Endothelial cell of umbilical vein (primary cell): Measurements from ENCODE around the gene CACHD1. TPM values are rescaled to one million over a fixed set of nuclear protein-coding genes. Genes with fewer than 3 reads are reported as not detected.

Experiments
- BruUV-seq: library from RNA; stranded (reverse); fragments of 400-500 nt; replicated peaks from 2 replicates; lab custom pipeline; 2021; lab: Mats Ljungman, UMichigan
- CTCF ChIA-PET: fragments of 300-600, 350-600 bp; sonication (Branson Sonifier 250); formaldehyde crosslinking; loops from one replicate; lab custom pipeline; 2021; ENCODE audit warnings: antibody characterized with exemption, inconsistent platforms; lab: Charles Lee
- POLR2A ChIA-PET: fragments of 300-600, 350-600 bp; sonication (Branson Sonifier 250); formaldehyde crosslinking; loops from one replicate; lab custom pipeline; 2021; ENCODE audit warnings: antibody characterized with exemption, inconsistent platforms; lab: Charles Lee
- DNase-seq: peaks from one replicate; pipeline ENCODE4 v3.0.0-alpha.2; 2011; ENCODE audit warnings: low read depth, low spot score
- FAIRE-seq: peaks from 2 replicates; lab custom pipeline; 2011; peaks lifted over from hg19 to GRCh38; lab: Jason Lieb, UNC
- H2AFZ ChIP-seq: 2 replicates; pipeline ENCODE4 v1.6.0; 2012; ENCODE audit warnings: low read depth, low read length, control low read depth, inconsistent platforms
- H3K27ac ChIP-seq: 2 replicates; pipeline ENCODE4 v1.5.1; 2011; ENCODE audit warnings: low read depth, mild to moderate bottlenecking, control low read depth, low read length, moderate library complexity; ENCODE audit not compliant: insufficient read depth
- H3K27me3 ChIP-seq, 2 experiments: 2 replicates each; pipeline versions ENCODE4 v1.6.0 to v1.6.1; 2011; ENCODE audit warnings: low read length in 2 of 2, mixed read lengths in 1 of 2; ENCODE audit not compliant: control insufficient read depth in 2 of 2, insufficient read depth in 2 of 2
- H3K36me3 ChIP-seq, 2 experiments: 2 replicates in 1 of 2; 3 replicates in 1 of 2; pipeline ENCODE4 v1.5.1; 2011; ENCODE audit warnings: low read length in 2 of 2, mild to moderate bottlenecking in 1 of 2, moderate library complexity in 1 of 2; ENCODE audit not compliant: control insufficient read depth in 2 of 2, insufficient read depth in 2 of 2; ENCODE audit errors: extremely low read depth in 1 of 2
- H3K4me1 ChIP-seq: 3 replicates; pipeline ENCODE4 v1.5.1; 2011; ENCODE audit warnings: mild to moderate bottlenecking, low read length; ENCODE audit not compliant: control insufficient read depth, insufficient read depth; ENCODE audit errors: extremely low read depth
- H3K4me2 ChIP-seq: 2 replicates; pipeline ENCODE4 v1.6.1; 2011; ENCODE audit warnings: low read length, control low read depth, mixed read lengths; ENCODE audit not compliant: insufficient read depth
- H3K4me3 ChIP-seq, 3 experiments: fragments of 200-600 bp in 1 of 3; sonication (generic), shearing (Covaris generic) in 1 of 3; replicated peaks in 1 of 3; 2 replicates each; pipeline ENCODE4 v1.5.1; 2011 to 2016; ENCODE audit warnings: control low read depth in 3 of 3, low read length in 3 of 3, mild to moderate bottlenecking in 2 of 3, inconsistent platforms in 1 of 3, low read depth in 1 of 3, moderate library complexity in 1 of 3; ENCODE audit not compliant: insufficient read depth in 1 of 3
- H3K79me2 ChIP-seq: 2 replicates; pipeline ENCODE4 v1.6.0; 2012; ENCODE audit warnings: low read length, inconsistent platforms; ENCODE audit not compliant: control insufficient read depth, insufficient read depth
- H3K9ac ChIP-seq: replicated peaks from 2 replicates; pipeline ENCODE3; 2011; ENCODE audit warnings: low read length, control low read depth; ENCODE audit not compliant: insufficient read depth; ENCODE audit errors: extremely low read depth
- H3K9me1 ChIP-seq: replicated peaks from 3 replicates; pipeline ENCODE4 v1.6.0; 2011; ENCODE audit warnings: mild to moderate bottlenecking, low read length; ENCODE audit not compliant: control insufficient read depth, insufficient read depth; ENCODE audit errors: extremely low read depth
- H3K9me3 ChIP-seq: replicated peaks from 2 replicates; pipeline ENCODE4 v1.5.1; 2012; ENCODE audit warnings: low read length, inconsistent platforms; ENCODE audit not compliant: control insufficient read depth, insufficient read depth
- H4K20me1 ChIP-seq: replicated peaks from 2 replicates; pipeline ENCODE3; 2011; ENCODE audit warnings: mild to moderate bottlenecking, low read length; ENCODE audit not compliant: control insufficient read depth, insufficient read depth; ENCODE audit errors: extremely low read depth
- CTCF ChIP-seq, 2 donors: IDR thresholded peaks; 1 replicate in 1 of 2; 2 replicates in 1 of 2; pipeline ENCODE4 v1.5.1; 2011; ENCODE audit warnings: low read length in 2 of 2, mild to moderate bottlenecking in 2 of 2, moderate library complexity in 2 of 2, control low read depth in 1 of 2, inconsistent platforms in 1 of 2, low read depth in 1 of 2; ENCODE audit not compliant: insufficient read depth in 1 of 2; ENCODE audit errors: extremely low read depth in 1 of 2
- EZH2 ChIP-seq: IDR thresholded peaks from 2 replicates; pipeline ENCODE4 v1.6.1; 2012; ENCODE audit warnings: borderline replicate concordance, low read depth, mild to moderate bottlenecking, moderate library complexity, low read length, inconsistent platforms; ENCODE audit not compliant: severe bottlenecking
- FOS ChIP-seq: IDR thresholded peaks from 2 replicates; pipeline ENCODE4 v1.6.1; 2011; ENCODE audit warnings: mild to moderate bottlenecking, low read length, moderate library complexity, borderline replicate concordance; ENCODE audit not compliant: insufficient read depth
- GATA2 ChIP-seq: IDR thresholded peaks from 2 replicates; pipeline ENCODE4 v1.7.0; 2011; ENCODE audit warnings: low read depth, mild to moderate bottlenecking, moderate library complexity, mixed read lengths, low read length; ENCODE audit not compliant: insufficient read length, insufficient read depth
- JUN ChIP-seq: IDR thresholded peaks from 2 replicates; pipeline ENCODE4 v1.6.1; 2011; ENCODE audit warnings: borderline replicate concordance, low read depth; ENCODE audit not compliant: insufficient read length, insufficient read depth
- MYC ChIP-seq: IDR thresholded peaks from one replicate; pipeline ENCODE4 v1.6.1; 2011; ENCODE audit warnings: mild to moderate bottlenecking, low read depth, low read length
- POLR2A ChIP-seq: IDR thresholded peaks from 2 replicates; pipeline ENCODE4 v1.6.1; 2012; ENCODE audit warnings: low read depth, mild to moderate bottlenecking, control low read depth, low read length
- POLR2AphosphoS5 ChIP-seq: IDR thresholded peaks from 2 replicates; pipeline ENCODE4 v1.6.1; 2012; ENCODE audit warnings: low read depth, mild to moderate bottlenecking, control low read depth, low read length, moderate library complexity; ENCODE audit not compliant: insufficient read depth
- dilution Hi-C: fragments of 300-500 bp; cut with MboI; formaldehyde crosslinking; loops from one replicate; pipeline ENCODE4 v1.15.0; 2019; ENCODE audit warnings: low sequenced_read_pairs; ENCODE audit not compliant: extremely low pct_ligation_motif_present
- intact Hi-C: fragments of 100-400 bp; cut with micrococcal nuclease; formaldehyde crosslinking; loops from one replicate; pipeline ENCODE4 v1.10.0; 2022
- polyA plus RNA-seq, 4 experiments: library from polyadenylated mRNA; depleted of rRNA in 3 of 4; stranded (reverse) in 3 of 4; unstranded in 1 of 4; fragments of >200 nt; gene quantifications; 2 replicates each; pipeline versions ENCODE4 v1.2.1 to v1.2.3, GENCODE V29; 2011 to 2012; ENCODE audit warnings: missing spikeins in 1 of 4
- total RNA-seq: library from RNA; stranded (reverse); gene quantifications from 2 replicates; pipeline ENCODE4 v1.2.3, GENCODE V29; 2021
- TF ChIP-seq, protein P1 (sequence below): IDR thresholded peaks from 2 replicates; pipeline ENCODE4 v1.6.1; 2011; ENCODE audit not compliant: insufficient read depth, insufficient read length

CACHD1 gene
- total and polyA plus RNA-seq, 2 donors (not counting 3 experiments of a cell fraction or from before 2014, with no cell fraction given): 3.6 to 9.3 TPM

- H4K20me1 ChIP-seq: no peaks in the 10 kb centered on the region
- no peaks in the 10 kb centered on the region for H3K9me1 ChIP-seq
- H3K4me3 ChIP-seq: no peak overlapping the region
- TF ChIP-seq FOS (no peak), CTCF (IDR thresholded peaks at IDR 0.05; ENCODE audit: extremely low read depth in 1 of 2, insufficient read depth in 1 of 2, low read depth in 1 of 2, low read length in 2 of 2) (no peak), GATA2 (no peak), POLR2AphosphoS5 (no peak), POLR2A (no peak), EZH2 (no peak), JUN (no peak), MYC (no peak)
- TF ChIP-seq, protein P1, sequence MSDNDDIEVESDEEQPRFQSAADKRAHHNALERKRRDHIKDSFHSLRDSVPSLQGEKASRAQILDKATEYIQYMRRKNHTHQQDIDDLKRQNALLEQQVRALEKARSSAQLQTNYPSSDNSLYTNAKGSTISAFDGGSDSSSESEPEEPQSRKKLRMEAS: no peak
- ChIA-PET CTCF (no interaction called here), POLR2A (no interaction called here)
- dilution Hi-C loops (no loop called here), intact Hi-C loops (no loop called here)
- H3K27ac ChIP-seq: no peak overlapping the region
- no peak overlapping the region for H3K4me2 ChIP-seq
- H2AFZ ChIP-seq: no peak overlapping the region
- FAIRE-seq: peak; percentile 12
- H3K36me3 ChIP-seq: no peaks in the 10 kb centered on the region
- no peaks in the 10 kb centered on the region for H3K9me3 ChIP-seq
- H3K4me1 ChIP-seq: peaks cover 22% of the 10 kb centered on the region
- no peak overlapping the region for H3K9ac ChIP-seq
- no peaks in the 10 kb centered on the region for H3K79me2 ChIP-seq
- H3K27me3 ChIP-seq: no peaks in the 10 kb centered on the region
- DNase-seq: peak; percentile 22
- BruUV-seq: no TSS peak
These were observed 69.4 kb downstream of the CACHD1 start for GRCh38 chr1:64539289-64539688.
